Activated CD4-positive, alpha-beta memory T cell treated with anti-CD3 and anti-CD28 coated beads for 36 hours (primary cell): ENCODE data around the gene GJB1. TPM values are rescaled to one million over a fixed set of nuclear protein-coding genes. Genes with fewer than 3 reads are reported as not detected.

Experiments
- CTCF ChIA-PET: fragments of 350-600 bp; sonication (Branson Sonifier 250); formaldehyde crosslinking; loops from one replicate; lab custom pipeline; 2021; ENCODE audit warnings: antibody characterized with exemption, inconsistent platforms; lab: Charles Lee
- POLR2A ChIA-PET: fragments of 350-600 bp; sonication (Branson Sonifier 250); formaldehyde crosslinking; loops from one replicate; lab custom pipeline; 2021; ENCODE audit warnings: antibody characterized with exemption; lab: Charles Lee
- DNase-seq: peaks from one replicate; pipeline ENCODE4 v3.0.0-alpha.2; 2020
- H3K27ac Mint-ChIP-seq: one replicate; pipeline ENCODE4 v1.8.0; 2021; ENCODE audit warnings: mixed read lengths
- H3K27me3 Mint-ChIP-seq: one replicate; pipeline ENCODE4 v1.8.0; 2021; ENCODE audit warnings: mixed read lengths
- H3K36me3 Mint-ChIP-seq: one replicate; pipeline ENCODE4 v1.8.0; 2021; ENCODE audit warnings: mixed read lengths
- H3K4me1 Mint-ChIP-seq: one replicate; pipeline ENCODE4 v1.8.0; 2021; ENCODE audit warnings: low read depth, mixed read lengths
- H3K4me3 Mint-ChIP-seq: one replicate; pipeline ENCODE4 v1.8.0; 2021; ENCODE audit warnings: mild to moderate bottlenecking, mixed read lengths
- H3K9me3 Mint-ChIP-seq: one replicate; pipeline ENCODE4 v1.8.0; 2021; ENCODE audit warnings: mixed read lengths
- intact Hi-C: fragments of 100-400 bp; cut with micrococcal nuclease; formaldehyde crosslinking; loops from one replicate; pipeline ENCODE4 v1.15.1; 2023
- total RNA-seq, 2 experiments: library from RNA; stranded (reverse); gene quantifications; one replicate each; pipeline ENCODE4 v1.2.3, GENCODE V29; 2021

GJB1 gene
- total RNA-seq, 2 experiments from 2014 or later = not detected

DNA sequence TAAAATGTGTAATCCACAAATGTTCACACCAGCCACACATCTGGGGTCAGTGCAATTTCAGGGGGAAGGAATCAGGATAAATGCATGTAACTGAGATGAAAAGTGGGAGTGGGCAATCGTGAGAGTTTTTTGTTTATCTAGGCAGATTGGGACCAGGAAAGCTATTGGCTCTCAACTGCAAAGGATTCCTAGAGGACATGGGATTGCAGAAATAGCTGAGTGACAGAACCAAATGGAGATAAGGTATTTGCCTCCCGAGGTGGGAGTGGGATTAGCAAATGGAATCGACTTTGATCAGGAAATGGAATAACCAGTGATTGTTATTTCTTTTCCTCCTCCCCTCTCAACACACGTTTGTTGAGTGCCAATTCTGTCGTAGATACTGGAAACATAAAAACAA, 38.9 kb upstream of the GJB1 start:
- peak overlapping the region; percentile 28 for H3K27ac Mint-ChIP-seq
- intact Hi-C loops = loop anchor here (5.0 to 10.0 kb wide), 5 partner anchors 68 to 1049 kb away; partner anchors contain the start of genes IGBP1, IL2RG, TAF1 and ZMYM3
- H3K4me3 Mint-ChIP-seq = no peak overlapping the region
- H3K4me1 Mint-ChIP-seq = peaks cover 12% of the 10 kb centered on the region
- H3K36me3 Mint-ChIP-seq = peaks cover 3% of the 10 kb centered on the region
- no peak for DNase-seq
- H3K9me3 Mint-ChIP-seq = no peaks in the 10 kb centered on the region
- ChIA-PET CTCF (interaction anchor here (0.6 kb wide), 1 partner anchor 216 kb away, joined by 3 read pairs; no protein-coding TSS in a partner anchor), POLR2A (interaction anchor here (1.2 kb wide), 1 partner anchor 72 kb away, joined by 3 read pairs; the partner anchor contains the start of gene IL2RG)
- no peaks in the 10 kb centered on the region for H3K27me3 Mint-ChIP-seq

DNA sequence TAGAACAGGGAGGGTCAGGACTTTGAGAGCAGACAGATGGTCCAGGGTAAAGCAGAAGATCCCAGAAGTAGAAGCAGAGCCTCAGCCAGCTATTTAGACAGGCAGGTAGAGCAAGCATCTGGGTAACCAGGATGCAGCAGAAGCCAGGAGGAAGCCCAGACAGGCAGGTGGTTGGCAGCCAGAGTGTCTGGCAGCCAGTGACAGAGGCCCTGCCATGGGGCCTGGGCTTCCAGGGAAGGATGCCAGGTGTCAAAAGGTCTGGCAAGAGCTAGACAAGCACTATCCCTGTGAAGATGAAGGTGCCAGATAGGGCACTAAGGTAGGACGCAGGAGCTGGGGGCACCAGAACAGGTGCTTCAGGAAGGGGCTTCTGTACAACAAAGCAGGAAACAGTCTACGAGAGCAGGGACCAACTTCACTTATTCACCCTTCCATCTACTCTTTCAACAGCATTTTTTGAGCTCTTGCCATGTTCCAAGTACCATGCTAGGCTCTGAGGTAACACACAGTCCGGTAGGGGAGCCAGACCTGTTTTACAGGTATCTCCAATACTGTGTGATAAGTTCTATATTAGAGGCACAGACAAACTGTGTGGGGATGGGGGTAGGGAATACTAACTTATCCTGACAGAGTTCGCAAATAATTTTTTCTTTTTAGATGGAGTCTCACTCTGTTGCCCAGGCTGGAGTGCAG, 38.1 kb upstream of the GJB1 start:
- Mint-ChIP-seq H3K4me3 (no peak overlapping the region), H3K9me3 (no peaks in the 10 kb centered on the region), H3K27ac (peak overlapping the region; percentile 42), H3K4me1 (peaks cover 12% of the 10 kb centered on the region), H3K36me3 (peaks cover 3% of the 10 kb centered on the region), H3K27me3 (no peaks in the 10 kb centered on the region)
- intact Hi-C loops = loop anchor here (5.0 to 10.0 kb wide), 5 partner anchors 67 to 1050 kb away; partner anchors contain the start of genes IGBP1, IL2RG, TAF1 and ZMYM3
- DNase-seq = no peak
- ChIA-PET CTCF (interaction anchor here (0.6 kb wide), 1 partner anchor 217 kb away, joined by 3 read pairs; no protein-coding TSS in a partner anchor), POLR2A (no interaction called here)

DNA sequence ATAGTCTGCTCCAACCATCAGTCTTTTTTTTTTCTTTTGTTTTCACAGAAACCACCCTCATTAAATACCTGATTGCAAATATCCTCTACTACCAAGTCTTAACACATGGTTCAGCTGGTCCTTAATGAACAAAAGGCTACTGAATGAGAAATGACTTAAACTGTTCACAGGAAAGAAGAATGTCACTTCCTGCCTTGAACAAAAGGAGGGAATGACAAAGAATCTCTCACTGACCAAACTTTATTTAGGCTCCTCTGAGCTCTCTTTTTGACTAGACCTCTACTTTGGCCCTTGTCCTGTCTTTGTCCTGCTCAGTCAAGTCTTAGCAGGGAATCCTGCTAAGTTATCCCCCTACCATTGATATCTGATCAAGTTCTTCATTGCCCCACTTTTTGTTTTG, 31.8 kb upstream of the GJB1 start:
- H3K9me3 Mint-ChIP-seq = no peaks in the 10 kb centered on the region
- peaks cover 18% of the 10 kb centered on the region for H3K4me1 Mint-ChIP-seq
- H3K36me3 Mint-ChIP-seq = peaks cover 5% of the 10 kb centered on the region
- ChIA-PET CTCF (no interaction called here), POLR2A (no interaction called here)
- H3K4me3 Mint-ChIP-seq = no peak overlapping the region
- DNase-seq = no peak
- H3K27ac Mint-ChIP-seq = peak overlapping the region; percentile 85
- no peaks in the 10 kb centered on the region for H3K27me3 Mint-ChIP-seq
- intact Hi-C loops = loop anchor here (10.0 kb wide), 1 partner anchor 344 kb away; the partner anchor contains the start of gene OGT

DNA sequence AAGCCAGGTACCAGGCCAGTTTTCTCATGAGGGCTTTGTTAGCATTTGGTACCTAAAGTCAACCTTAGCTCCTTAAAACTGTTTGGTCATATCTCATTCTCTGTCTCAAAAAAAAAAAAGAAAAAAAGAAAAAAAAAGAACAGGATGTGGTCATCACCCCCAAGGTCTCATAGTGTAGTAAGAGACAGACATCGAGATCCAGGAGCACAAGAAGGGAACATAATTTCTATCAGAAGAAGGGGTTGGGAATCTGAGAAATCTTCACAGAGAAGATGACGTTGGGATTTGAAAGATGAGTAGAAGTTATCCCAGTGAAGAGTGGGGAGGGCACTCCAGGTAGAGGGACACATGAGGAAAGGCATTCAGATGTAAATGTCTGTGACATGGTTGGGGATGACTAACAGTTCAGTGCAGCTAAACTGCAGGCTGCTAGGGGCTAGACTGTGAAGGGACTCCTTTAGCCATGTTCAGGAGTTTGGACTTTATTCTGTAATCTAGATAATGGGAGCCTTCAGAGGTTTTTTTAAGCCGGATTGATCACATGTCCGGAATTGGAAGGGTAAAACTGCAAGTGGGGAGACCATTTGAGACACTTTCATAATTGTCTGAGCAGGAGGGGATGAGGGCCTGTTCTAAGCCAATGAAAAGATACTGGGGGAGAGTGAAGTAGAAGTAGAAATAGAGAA, 26.9 kb upstream of the GJB1 start:
- peak overlapping the region; percentile 88 for H3K27ac Mint-ChIP-seq
- POLR2A ChIA-PET = interaction anchor here (0.6 to 1.3 kb wide), 5 partner anchors 14 to 604 kb away, joined by 3 to 7 read pairs (median 3); partner anchors contain the start of gene NONO
- peaks cover 3% of the 10 kb centered on the region for H3K36me3 Mint-ChIP-seq
- peak overlapping the region; percentile 88 for H3K4me3 Mint-ChIP-seq
- intact Hi-C loops = loop anchor here (1.0 to 10.0 kb wide), 5 partner anchors 14 to 339 kb away; partner anchors contain the start of genes IL2RG, OGT, TAF1 and ZMYM3
- peak; percentile 22 for DNase-seq
- H3K4me1 Mint-ChIP-seq = peaks cover 11% of the 10 kb centered on the region
- CTCF ChIA-PET = interaction anchor here (0.9 to 1.6 kb wide), 4 partner anchors 11 to 87 kb away, joined by 3 to 6 read pairs (median 5); partner anchors contain the start of gene NONO
- no peaks in the 10 kb centered on the region for H3K27me3 Mint-ChIP-seq
- H3K9me3 Mint-ChIP-seq = no peaks in the 10 kb centered on the region

DNA sequence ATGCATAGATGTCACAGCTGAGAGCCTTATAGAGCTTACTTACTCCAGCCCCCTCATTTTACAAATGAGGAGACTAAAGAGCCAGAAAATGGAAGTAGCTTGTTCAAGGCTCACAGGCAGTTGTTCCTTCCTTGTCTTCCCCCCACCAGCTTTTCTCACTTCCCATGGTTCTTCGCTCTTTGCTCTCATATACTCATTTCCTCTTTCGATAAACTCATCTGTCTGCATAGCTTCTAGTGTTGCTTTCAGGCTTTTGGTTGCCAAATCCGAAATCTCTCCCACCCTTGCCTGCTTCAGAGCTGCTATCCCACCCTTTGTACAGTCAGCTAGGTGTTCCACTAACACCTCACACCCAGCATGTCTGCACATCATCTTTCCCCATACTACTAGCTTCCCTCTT, 25.0 kb upstream of the GJB1 start:
- DNase-seq = peak; percentile 27
- ChIA-PET CTCF (interaction anchor here (0.8 to 1.3 kb wide), 2 partner anchors 20 to 56 kb away, joined by 3 to 4 read pairs; partner anchors contain the start of gene ZMYM3), POLR2A (interaction anchor here (0.6 kb wide), 1 partner anchor 85 kb away, joined by 3 read pairs; the partner anchor contains the start of gene NONO)
- no peaks in the 10 kb centered on the region for H3K9me3 Mint-ChIP-seq
- H3K27ac Mint-ChIP-seq = peak overlapping the region; percentile 93
- intact Hi-C loops = loop anchor here (1.0 to 10.0 kb wide), 6 partner anchors 54 to 421 kb away; partner anchors contain the start of genes CXCR3, IL2RG, NONO and OGT
- no peaks in the 10 kb centered on the region for H3K36me3 Mint-ChIP-seq
- H3K4me1 Mint-ChIP-seq = peaks cover 3% of the 10 kb centered on the region
- no peaks in the 10 kb centered on the region for H3K27me3 Mint-ChIP-seq
- peak overlapping the region; percentile 92 for H3K4me3 Mint-ChIP-seq

DNA sequence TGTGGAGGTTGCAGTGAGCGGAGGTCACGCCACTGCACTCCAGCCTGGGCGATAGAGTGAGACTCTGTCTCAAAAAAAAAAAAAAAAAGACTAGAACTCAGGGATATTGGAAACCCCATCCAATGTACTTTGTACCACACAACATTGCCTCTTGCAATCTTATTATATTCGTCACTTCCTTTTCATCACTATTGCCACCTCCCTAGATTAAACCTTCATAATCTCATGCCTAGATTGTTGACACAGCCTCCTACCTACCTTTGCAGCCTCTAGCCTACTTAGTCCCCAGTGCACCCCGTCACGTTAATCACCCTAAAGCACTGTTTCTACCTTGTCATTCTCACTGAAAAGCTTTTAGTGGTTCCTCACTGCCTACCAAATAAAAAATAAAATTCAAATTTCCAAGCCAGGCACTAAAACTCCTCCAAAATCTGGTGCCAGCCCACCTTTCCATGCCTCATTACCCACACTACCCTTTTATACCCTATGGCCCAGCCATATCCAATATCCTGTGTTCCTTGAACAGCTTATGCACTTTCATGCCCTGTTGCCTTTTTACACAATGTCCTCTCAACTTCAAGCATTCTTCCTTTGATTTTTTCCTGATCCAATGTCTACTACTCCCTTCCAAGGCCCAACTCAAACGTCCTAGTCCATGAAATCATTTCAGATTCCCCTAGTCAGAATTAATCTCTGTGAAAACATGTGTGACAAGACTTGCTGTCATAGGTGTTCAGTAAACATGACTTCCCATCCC, 23.6 kb upstream of the GJB1 start:
- no peak overlapping the region for H3K27ac Mint-ChIP-seq
- DNase-seq = no peak
- CTCF ChIA-PET = interaction anchor here (1.3 kb wide), 1 partner anchor 21 kb away, joined by 4 read pairs; no protein-coding TSS in a partner anchor
- no peaks in the 10 kb centered on the region for H3K9me3 Mint-ChIP-seq
- peaks cover 3% of the 10 kb centered on the region for H3K4me1 Mint-ChIP-seq
- POLR2A ChIA-PET = no interaction called here
- intact Hi-C loops = loop anchor here (2.0 to 10.0 kb wide), 5 partner anchors 53 to 419 kb away; partner anchors contain the start of genes CXCR3, IL2RG, OGT and TAF1
- H3K27me3 Mint-ChIP-seq = no peaks in the 10 kb centered on the region
- H3K36me3 Mint-ChIP-seq = no peaks in the 10 kb centered on the region
- H3K4me3 Mint-ChIP-seq = no peak overlapping the region

DNA sequence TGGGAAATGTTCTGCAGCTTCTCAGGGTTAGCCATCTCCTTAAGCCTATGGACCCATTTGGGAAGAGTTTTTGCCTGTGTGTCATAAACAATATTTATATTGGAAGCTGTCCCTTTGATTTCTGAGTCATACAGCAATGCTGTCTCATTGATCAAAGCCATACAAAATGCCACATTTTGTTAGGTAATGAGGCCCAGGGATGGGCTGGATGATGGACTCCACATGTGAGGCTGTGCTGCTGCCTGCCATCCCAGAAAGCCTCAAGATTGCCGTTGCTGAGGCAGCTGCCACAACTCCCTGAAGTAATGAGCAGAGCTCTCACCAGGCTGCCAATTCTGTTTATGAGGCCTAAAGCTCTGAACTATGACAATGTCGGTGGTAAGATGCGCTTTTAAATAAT, 12.2 kb upstream of the GJB1 start:
- Mint-ChIP-seq H3K9me3 (no peaks in the 10 kb centered on the region), H3K4me3 (no peak overlapping the region), H3K4me1 (no peaks in the 10 kb centered on the region), H3K27me3 (no peaks in the 10 kb centered on the region), H3K27ac (no peak overlapping the region), H3K36me3 (no peaks in the 10 kb centered on the region)
- CTCF ChIA-PET = no interaction called here
- no peak for DNase-seq
- POLR2A ChIA-PET = no interaction called here
- intact Hi-C loops = no loop called here

DNA sequence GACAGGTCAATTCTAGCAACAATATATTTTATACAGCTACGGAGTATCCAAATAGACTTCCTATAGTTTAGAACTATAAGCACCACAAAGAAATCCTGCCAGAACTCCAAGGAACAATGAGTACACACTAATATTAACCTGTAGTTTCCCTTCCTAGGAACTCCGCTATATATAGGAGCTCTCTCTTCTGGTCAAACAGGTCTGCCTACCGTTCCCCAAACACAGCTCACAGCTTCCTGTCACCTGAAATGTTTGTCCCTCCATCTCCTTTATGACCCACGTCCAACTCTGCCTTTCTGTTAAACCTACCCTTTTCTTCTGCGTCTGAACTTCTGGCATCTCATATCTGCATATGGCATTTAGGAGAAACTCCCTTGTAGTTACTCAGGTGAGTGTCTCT, 10.5 kb upstream of the GJB1 start:
- Mint-ChIP-seq H3K4me3 (no peak overlapping the region), H3K27ac (no peak overlapping the region), H3K27me3 (no peaks in the 10 kb centered on the region), H3K9me3 (no peaks in the 10 kb centered on the region), H3K4me1 (no peaks in the 10 kb centered on the region), H3K36me3 (no peaks in the 10 kb centered on the region)
- ChIA-PET CTCF (no interaction called here), POLR2A (interaction anchor here (0.6 kb wide), 1 partner anchor 1224 kb away, joined by 5 read pairs; no protein-coding TSS in a partner anchor)
- no peak for DNase-seq
- intact Hi-C loops = no loop called here

DNA sequence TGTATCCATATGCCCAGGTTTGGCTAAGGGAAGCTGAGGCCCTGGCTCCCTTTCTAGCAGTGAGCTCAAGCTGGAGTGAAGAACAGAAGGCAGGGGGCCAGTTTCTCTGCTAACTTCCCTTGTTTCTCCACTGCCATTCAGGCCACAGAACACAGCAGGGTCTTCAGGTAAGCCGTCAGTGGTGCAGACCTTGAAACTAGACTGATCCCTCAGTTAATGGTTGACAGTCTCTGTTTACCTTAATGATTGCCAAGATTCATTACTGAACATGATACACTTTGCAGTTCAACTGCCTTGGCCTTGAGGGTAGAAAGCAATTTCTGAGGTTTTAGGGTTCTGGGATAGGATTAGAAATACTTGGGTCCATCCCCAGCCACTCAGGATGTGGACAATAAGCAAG, 8.9 kb upstream of the GJB1 start:
- no peak overlapping the region for H3K27ac Mint-ChIP-seq
- H3K27me3 Mint-ChIP-seq = no peaks in the 10 kb centered on the region
- H3K36me3 Mint-ChIP-seq = no peaks in the 10 kb centered on the region
- ChIA-PET POLR2A (no interaction called here), CTCF (no interaction called here)
- H3K4me3 Mint-ChIP-seq = no peak overlapping the region
- intact Hi-C loops = no loop called here
- H3K9me3 Mint-ChIP-seq = no peaks in the 10 kb centered on the region
- H3K4me1 Mint-ChIP-seq = no peaks in the 10 kb centered on the region
- no peak for DNase-seq

DNA sequence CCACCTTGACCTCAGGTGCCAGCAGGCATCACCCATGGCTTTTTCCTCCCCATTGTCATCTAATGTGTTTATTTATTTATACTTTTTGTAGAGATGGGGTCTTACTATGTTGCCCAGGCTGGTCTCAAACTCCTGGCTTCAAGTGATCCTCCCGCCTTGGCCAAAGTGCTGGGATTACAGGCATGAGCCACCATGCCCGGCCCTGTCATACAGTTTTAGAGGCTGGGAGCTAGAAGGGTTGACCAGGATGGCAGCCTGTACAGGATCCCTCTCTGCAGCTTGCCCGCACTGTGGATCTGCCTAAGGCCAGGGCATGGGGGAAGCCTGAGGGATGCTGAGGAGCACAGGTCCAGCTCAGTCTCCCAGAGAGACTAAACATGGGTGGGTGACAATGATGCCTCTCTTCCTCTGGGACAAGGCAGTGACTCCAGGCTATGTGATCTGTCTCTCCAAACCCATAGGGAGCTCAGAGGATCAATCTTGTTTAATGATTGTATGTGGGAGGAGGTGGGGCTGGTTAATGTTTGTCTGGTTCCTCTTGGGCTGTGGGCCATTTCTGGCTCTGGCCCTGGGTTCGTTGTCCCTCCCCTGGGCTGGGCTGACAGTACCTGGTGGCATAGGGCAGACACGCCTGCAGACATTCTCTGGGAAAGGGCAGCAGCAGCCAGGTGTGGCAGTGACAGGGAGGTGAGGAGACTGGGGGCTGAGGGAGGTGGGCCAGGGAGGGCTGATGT, 8.3 kb upstream of the GJB1 start:
- ChIA-PET POLR2A (no interaction called here), CTCF (no interaction called here)

DNA sequence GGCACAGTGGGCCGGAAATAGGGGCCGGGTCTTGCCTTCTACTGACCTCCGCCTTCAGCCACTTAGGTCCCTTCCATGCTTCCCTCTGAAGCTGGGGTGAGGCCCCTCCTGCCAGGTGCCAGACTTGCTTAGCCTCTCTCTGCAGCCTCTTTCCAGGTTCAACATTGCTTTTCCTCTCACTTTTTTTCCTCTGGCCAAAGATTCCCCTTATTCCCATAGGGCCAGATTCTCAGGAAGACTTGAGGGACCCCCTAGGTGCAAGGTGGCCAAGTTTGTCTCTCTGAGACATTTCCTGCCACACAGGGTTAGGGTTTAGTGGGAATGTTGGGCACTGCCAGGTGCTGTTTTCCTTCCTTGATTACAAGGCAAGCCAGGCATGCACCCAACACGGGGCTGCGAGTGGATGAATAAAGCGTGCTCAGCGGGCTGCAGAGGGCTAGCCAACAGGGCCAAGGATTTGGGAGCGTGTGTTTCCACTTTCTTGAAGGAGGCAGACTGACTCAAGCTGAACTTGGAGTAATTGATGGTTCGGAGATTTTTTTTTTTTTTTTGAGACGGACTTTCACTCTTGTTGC, 7.6 kb upstream of the GJB1 start:
- no peak for DNase-seq
- ChIA-PET POLR2A (no interaction called here), CTCF (no interaction called here)
- Mint-ChIP-seq H3K9me3 (no peaks in the 10 kb centered on the region), H3K4me3 (no peak overlapping the region), H3K36me3 (no peaks in the 10 kb centered on the region), H3K4me1 (no peaks in the 10 kb centered on the region), H3K27ac (no peak overlapping the region), H3K27me3 (no peaks in the 10 kb centered on the region)
- intact Hi-C loops = no loop called here

More for the DNA sequence above, 8.3 kb upstream of the GJB1 start:
- Mint-ChIP-seq H3K36me3 (no peaks in the 10 kb centered on the region), H3K27me3 (no peaks in the 10 kb centered on the region), H3K4me3 (no peak overlapping the region), H3K27ac (no peak overlapping the region), H3K4me1 (no peaks in the 10 kb centered on the region), H3K9me3 (no peaks in the 10 kb centered on the region)
- no peak for DNase-seq
- intact Hi-C loops = no loop called here
